ENCODE measurements around the gene RMC1.
"Not testable (repeated sequence)": the region's sequence is repeated elsewhere in the genome, so short reads cannot be mapped to it uniquely, and the experiment has no call there.

Gene RMC1

DNA sequence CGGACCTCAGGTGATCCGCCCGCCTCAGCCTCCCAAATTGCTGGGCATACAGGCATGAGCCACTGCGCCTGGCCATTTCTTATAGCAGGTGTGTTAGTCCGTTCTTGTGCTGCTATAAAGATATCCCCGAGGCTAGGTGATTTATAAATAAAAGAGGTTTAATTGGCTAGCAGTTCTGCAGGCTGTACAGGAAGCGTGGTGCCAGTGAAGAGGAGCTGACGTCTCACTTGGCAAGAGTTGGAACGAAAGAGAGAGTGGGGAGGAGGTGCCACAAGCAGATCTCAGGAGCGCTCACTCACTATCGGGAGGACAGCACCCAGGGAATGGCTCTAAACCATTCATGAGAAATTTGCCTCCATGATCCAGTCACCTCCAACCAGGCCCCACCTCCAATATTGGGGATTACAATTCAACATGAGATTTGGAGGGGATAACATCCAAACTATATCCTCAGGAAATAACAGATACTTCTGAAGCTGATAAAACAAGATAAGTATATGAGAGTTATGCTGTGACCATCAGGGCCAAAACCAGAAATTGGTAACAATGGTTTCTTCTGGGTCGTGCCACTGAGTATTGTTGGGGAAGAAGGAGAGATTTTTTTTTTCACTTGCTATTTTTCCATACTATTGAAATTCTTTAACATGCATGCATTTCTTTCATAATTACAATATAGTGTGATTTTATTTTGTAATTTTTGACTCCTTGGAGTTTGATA, 7.4 kb upstream of the RMC1 start:
- in situ Hi-C loops (cut with HindIII; ENCODE audit: low sequenced_read_pairs) = no loop called here

DNA sequence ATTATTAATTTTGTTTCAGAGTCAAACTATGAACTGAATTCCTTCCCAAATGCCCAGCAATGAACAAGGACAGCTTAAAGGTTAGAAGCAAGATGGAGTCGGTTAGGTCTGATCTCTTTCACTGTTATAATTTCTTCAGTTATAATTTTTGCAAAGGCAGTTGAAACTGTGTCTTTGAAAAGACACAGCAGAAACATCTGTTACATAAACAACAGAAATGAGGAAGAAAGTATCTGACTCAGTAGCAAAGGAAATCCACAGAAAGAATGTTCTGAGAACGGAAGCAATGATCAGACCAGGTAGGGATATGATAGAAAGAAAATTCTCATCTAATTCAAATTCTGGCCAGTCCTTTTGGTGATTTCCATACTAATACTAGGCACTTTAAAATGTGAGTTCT, 5.2 kb upstream of the RMC1 start:
- in situ Hi-C loops (cut with HindIII; ENCODE audit: low sequenced_read_pairs) = no loop called here

DNA sequence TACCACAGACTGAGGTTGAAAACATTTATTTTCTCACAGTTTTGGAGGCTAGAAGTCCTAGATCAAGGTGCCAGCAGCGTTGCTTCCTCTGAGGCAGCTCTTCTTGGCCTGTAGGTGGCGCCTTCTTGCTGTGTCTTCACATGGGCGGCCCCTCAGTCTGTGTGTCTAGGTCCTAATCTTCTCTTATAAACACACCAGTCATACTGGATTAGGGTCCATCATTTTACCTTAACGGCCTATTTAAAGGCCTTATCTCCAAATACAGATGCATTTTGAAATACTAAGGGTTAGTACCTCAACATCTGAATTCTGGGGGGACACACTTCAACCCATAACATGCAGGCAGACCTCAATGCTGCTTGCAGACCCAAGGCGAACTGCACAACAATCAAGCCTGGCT, 4.4 kb upstream of the RMC1 start:
- in situ Hi-C loops (cut with HindIII; ENCODE audit: low sequenced_read_pairs) = no loop called here

DNA sequence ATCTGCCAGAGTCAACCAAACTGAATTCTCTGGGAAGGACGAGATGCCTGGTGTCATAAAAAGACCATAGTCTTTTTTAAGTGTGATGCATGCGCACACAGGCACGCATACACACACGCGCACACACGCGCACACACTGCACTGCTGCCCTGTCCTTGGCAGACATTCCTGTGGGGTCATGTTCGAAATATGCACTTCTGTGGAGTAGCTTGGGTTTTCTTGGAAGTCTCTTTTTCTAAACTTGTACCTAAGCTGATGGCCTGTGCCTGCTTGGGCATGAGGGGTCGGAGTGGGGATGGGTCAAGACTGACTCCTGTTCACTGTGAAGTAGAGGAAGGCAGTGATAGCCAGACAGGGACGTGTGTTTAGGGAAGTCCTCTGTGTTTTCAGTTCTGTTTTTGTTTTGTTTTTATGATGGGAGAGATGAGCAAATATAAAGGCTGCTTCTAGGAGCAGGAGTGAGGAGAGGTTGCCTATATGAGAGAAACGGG, 4.0 kb upstream of the RMC1 start:
- in situ Hi-C loops (cut with HindIII; ENCODE audit: low sequenced_read_pairs) = no loop called here

DNA sequence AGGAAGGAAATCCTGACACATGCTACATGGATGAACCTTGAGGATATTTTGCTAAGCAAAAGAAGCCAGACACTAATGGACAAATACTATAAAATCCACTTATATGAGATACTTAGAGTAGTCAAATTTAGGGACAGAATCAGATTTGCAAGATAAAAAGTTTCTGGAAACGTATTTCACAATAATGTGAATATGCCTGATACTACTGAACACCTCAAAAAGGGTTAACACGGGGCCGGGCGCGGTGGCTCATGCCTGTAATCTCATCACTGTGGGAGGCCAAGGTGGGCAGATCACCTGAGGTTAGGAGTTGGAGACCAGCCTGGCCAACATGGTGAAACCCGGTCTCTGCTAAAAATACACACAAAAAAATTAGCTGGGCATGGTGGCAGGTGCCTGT, 1.7 kb upstream of the RMC1 start:
- in situ Hi-C loops (cut with HindIII; ENCODE audit: low sequenced_read_pairs) = no loop called here

DNA sequence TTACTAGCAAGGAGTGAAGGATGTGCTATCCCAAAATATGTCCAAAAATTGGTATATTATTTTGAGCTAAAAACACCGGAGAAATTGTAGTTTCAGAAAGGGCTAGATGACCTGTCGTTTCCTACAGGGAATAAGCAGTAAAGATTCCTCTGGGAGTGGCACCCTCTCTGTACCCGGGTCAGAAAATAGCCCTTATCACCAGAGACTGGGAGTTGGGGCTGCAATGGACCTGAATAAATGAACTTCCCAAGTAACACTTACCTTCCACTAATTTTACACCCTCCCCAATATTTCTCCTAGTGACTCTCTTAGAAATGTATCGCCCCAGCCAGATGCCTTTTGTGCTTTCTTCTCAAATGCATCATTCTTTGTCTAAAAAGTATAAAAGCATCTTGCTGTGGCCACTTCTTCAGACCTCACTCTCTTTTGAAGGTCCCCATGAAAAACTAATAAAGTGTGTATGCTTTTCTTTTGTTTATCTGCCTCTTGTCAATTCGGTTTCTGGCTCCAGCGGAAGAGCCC, 734 bp upstream of the RMC1 start:
- in situ Hi-C loops (cut with HindIII; ENCODE audit: low sequenced_read_pairs) = no loop called here

DNA sequence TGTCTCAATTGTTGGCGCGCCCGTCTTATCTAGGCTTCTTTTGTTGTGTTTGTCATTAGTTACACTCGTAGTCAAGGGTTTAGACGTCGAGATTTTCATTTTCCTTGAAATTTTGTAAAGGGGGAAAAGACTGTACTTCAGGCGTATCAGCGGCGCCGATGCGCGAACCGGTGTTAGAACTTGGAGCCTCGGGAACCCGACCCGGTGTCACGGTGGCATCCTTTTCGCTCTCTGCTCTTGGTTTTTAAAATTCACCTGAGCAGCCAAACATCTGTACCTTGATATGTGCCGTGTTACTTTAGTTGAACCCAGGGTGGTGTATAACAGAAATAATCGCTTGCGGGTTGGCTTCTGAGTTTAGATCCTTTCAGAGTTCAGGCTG, 643 bp downstream of the RMC1 start:
- in situ Hi-C loops (cut with HindIII; ENCODE audit: low sequenced_read_pairs) = no loop called here

DNA sequence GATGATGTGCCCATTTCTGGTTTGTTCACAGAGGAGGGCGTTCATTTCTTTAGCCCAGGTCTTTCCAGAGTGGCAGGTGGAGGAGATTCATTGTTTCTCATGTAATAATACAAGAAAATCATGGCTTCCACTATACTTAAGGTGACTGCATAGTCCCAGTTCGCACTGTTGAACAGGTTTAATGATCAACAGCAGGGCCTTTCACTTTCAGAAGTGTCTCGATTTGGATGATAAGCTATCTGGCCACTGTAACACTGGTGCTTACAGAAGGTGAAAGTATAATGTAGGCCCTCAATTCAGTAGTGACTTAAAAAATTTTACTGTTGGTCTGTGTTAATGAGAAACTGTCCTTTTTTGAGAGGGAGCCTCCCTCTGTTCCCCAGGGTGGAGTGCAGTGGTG, 1.4 kb downstream of the RMC1 start:
- in situ Hi-C loops (cut with HindIII; ENCODE audit: low sequenced_read_pairs) = no loop called here

DNA sequence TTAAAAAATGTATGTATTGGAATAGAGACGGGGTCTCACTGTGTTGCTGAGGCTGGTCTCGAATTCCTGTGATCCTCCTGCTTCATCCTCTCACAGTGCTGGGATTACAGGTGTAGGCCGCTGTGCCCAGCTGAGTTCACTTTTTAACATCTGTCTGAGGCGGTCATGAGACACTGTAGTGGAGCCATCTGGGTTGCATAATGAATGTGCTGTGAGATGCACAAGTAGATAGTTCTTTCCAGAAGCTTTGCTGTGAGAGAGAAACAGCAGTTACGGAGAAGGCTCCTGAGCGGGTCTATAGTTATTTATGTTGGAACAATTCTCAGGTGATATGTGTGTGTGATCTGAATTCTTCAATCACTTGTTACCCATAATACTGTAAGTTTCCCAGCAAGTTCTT, 3.1 kb downstream of the RMC1 start:
- in situ Hi-C loops (cut with HindIII; ENCODE audit: low sequenced_read_pairs) = no loop called here

DNA sequence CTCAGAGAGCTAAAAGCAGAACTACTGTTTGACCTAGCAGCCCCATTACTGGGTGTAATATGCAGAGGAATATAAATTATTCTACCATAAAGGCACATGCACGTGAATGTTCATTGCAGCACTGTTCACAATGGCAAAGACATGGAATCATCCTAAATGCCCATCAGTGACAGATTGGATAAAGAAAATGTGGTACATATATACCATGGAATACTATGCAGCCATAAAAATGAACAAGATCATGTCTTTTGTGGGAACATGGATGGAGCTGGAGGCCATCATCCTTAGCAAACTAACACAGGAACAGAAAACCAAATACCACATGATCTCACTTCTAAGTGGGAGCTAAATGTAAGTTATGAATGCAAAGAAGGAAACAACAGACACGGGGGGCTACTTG, 7.6 kb downstream of the RMC1 start:
- in situ Hi-C loops (cut with HindIII; ENCODE audit: low sequenced_read_pairs) = not testable (repeated sequence)

DNA sequence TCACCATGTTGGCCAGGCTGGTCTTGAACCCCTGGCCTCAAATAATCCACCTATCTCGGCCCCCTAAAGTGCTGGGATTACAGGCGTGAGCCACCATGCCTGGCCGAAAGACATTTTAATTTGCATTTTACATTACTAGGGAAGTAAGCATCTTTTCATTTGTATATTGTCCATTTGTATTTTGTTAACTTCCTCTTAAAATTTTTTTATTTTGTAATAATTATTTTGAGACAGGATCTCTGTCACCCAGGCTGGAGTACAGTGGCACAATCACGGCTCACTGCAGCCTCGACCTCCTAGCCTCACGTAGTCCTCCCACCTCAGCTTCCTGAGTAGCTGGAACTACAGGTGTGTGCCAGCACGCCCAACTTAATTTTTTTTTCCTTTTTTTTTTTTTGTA, 8.9 kb downstream of the RMC1 start:
- in situ Hi-C loops (cut with HindIII; ENCODE audit: low sequenced_read_pairs) = not testable (repeated sequence)

DNA sequence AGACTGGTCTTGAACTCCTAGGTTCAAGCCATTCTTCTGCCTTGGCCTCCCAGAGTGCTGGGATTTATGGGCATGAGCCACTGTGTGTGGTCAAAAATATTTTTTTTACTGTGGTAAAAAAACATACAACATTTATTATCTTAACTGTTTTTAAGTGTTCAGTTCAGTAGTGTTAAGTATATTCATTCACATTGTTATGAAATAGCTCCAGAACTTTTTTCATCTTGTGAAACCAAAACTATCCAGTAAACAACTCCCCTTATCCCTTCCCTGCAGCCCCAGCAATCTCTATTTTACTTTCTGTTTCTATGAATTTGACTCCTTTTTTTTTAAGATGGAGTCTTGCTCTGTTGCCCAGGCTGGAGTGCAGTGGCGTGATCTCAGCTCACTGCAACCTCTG, 9.3 kb downstream of the RMC1 start:
- in situ Hi-C loops (cut with HindIII; ENCODE audit: low sequenced_read_pairs) = no loop called here

DNA sequence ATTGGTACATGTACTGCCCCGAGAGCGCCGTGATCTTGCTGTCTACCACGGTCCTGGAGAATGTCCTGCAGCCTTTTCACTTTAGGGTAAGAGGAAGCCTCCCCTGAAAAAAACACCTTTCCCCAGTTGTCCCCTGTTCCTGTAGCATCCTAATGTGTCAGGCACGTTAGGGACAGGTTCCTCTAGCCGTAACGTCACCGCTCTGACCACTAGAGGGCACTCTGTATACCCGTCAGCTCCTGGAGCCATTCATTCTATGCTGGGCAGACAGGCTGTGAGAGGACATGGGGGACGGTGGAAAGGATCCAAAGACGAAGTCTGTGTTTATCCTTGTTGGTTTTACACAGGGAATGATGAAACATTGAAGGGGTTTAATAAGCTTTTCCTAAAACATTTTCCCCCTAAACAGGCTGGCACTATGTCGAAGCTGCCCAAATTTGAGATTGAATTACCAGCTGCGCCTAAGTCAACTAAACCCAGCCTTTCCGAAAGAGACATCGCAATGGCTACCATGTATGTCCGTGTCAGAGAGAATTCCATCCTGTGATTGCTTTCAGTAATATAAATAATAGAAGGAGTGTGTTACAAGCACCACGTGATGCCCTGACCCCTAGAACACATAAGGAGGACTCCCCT, 12.7 kb downstream of the RMC1 start:
- in situ Hi-C loops (cut with HindIII; ENCODE audit: low sequenced_read_pairs) = no loop called here

DNA sequence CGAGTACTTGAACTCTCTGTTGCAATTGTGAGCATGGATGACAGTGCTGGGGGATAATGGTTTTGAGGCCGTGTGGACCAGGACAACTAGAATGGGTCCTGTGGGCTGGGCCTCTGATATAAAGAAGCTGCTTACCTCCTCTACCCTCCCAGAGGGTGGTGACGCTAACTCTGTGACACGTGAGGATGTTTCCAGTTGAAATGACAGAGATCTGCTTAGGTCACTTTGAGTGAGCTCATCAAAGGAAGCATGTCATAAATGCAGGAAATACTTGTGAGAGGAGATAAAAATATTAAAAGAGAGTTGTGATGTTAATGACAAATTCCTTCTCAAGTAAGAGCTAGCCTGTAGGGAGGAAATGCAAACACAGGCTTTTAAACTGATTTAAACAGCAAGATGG, 16.4 kb downstream of the RMC1 start:
- in situ Hi-C loops (cut with HindIII; ENCODE audit: low sequenced_read_pairs) = loop anchor here (5.0 kb wide), 2 partner anchors 47 to 83 kb away; no protein-coding TSS in a partner anchor

DNA sequence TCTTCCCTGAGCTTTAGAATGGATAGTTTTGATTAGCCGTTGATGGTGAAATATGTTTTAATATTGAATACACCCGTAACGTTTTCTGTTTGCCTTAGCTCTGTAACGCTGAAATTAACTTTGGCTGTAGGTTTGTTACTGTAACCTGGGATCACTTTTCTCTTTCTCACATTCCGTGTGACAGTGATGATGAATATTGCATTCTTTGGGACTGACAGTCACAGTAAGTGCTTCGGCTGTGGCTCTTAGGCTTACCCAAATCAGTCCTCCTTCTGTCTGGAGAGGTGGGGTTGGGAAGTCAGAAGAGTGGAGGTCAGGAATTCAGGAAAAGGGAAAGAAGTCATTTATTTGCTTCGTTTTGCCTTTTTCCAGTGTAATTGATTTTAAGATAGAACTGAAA, 18.0 kb downstream of the RMC1 start:
- in situ Hi-C loops (cut with HindIII; ENCODE audit: low sequenced_read_pairs) = loop anchor here (5.0 kb wide), 2 partner anchors 49 to 81 kb away; no protein-coding TSS in a partner anchor

DNA sequence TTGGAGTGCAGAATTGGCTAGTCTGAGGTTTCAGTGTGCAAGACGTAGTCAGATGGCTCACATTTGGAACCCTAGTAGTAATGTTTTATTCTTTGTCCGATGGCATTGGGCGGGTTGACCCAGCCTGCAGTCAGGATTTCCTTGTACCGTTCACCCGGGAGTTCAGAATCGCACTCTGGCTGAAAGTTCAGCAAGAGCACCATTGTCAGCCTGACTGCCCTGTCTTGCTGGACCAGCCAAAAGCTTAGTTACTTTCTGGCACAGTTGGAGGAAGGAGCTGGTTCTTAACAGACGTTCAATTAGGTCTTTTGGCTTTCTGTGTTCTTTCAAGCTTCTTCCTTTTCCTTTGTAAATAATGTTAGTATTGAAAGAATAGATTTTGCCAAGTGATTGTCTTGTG, 18.6 kb downstream of the RMC1 start:
- in situ Hi-C loops (cut with HindIII; ENCODE audit: low sequenced_read_pairs) = loop anchor here (5.0 kb wide), 2 partner anchors 50 to 80 kb away; no protein-coding TSS in a partner anchor

DNA sequence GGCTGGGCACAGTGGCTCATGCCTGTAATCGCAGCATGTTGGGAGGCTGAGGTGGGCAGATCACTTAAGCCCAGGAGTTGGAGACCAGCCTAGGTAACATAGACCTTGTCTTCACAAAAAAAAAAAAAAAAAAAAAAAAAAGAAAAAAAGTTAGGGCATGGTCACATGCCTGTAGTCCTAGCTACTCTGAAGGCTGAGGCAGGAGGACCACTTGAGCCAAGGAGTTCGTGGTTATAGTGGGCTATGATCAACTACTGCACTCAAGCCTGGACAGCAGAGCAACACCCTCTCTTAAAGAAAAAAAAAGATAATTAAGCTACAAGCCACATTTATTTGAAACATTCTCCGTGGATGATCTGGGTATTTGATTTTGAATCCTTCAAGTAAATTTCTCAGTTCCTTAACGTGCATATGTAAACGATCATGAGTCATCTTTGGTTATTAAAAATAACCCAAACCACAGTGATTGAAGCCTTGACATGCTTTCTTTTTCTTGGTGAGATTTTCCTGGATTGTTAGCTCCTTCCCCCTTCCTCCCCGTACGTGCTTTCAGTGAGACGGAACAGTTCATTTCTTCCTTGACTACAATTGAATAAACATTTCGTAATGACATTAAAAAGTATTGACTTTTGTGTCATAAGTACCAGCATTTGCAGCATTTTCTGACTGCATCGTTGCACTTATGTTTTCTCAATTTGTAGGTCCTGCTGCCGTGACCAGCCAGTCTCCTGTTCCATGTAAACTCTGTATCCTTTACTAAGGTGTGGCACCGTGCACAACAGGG, 20.3 kb downstream of the RMC1 start:
- in situ Hi-C loops (cut with HindIII; ENCODE audit: low sequenced_read_pairs) = loop anchor here (5.0 kb wide), 2 partner anchors 51 to 79 kb away; no protein-coding TSS in a partner anchor

DNA sequence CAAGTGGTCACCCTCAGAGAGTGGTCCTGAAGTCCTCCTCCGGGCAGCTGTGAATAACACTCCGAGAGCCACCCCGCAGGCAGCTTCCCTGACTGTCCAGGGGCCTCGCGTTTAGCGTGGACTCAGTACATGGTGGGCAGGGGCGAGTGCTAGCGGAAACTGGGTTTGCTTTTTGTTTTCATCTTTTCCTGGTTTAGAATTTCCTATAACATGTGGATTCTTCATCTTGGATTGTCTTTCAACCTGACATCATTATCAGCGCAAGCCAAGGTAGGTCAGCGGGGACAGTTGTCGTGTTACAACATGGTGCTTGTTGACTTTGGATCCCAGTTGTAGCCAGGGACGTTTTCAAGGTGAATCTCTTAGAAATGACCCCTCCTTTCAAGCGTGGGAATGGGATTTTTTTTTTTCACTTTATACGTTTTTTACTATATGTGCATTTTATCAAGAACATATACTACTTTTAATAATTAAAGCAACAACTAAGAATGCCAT, 20.9 kb downstream of the RMC1 start:
- in situ Hi-C loops (cut with HindIII; ENCODE audit: low sequenced_read_pairs) = loop anchor here (5.0 kb wide), 2 partner anchors 52 to 78 kb away; no protein-coding TSS in a partner anchor

DNA sequence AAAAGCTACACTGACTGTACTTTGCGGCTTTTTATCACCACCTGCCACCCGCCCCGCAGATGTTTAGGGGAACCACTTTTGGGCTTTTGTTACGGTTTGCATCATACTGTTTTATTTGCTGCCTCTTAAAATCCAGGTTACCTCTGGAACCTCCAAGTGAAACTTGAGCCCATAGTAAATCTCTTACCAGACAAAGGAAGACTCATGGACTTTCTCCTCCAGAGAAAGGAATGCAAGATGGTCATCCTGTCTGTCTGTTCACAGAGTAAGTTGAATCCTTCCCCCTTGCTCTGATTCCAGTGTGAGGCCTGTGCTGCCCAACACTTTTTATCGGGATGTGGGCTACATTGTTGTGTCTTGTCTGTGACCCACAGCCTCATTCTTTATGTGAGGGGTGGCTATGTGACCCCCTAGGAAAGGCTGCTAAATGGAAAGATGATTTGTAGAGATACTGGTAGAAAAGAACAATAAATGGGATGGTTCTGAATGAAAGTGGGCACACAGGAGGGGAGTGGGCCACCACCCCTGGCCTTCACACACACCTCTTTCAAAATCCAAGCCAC, 23.3 kb downstream of the RMC1 start:
- in situ Hi-C loops (cut with HindIII; ENCODE audit: low sequenced_read_pairs) = no loop called here

DNA sequence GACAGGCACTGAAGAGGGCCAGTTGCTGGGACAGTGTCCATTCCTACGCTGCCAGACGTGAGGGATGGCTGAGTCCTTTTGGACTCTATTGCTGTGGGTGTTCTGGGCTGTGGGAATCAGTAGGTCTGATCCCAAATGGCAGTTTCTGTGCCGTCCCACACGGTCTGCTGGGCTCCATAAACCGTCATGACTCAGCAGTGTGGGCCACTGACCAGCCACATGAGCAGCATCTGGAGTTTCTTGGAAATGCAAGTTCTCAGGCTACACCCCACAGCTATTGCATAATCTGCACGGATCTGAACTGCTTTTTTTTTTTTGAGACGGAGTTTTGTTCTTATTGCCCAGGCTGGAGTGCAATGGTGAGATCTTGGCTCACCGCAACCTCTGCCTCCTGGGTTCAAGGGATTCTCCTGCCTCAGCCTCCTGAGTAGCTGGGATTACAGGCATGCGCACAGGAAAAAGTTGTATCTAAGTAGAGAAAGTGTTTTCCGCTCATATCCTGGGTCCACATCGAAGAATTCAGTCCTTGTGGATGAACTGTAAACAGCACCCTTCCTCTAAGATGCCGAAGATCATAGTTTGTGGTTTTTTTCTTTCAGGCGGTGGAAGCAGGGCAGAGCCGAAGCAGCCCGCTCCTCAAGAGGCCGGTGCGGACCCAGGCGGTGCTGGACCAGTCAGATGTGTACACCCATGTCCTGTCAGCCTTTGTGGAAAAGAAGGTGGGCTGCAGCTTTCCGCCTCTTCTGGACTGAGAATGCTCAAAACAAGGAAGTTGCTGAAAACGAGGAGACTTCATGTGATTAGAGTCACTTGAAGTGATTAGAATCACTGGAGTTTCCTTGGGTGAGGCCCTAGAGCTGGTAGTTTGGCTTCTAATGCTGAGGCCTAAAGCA, 25.5 kb downstream of the RMC1 start:
- in situ Hi-C loops (cut with HindIII; ENCODE audit: low sequenced_read_pairs) = no loop called here

Measured in endothelial cell of hepatic sinusoid (primary cell).